ENCODE results near the gene CTDSPL2.

DNA sequence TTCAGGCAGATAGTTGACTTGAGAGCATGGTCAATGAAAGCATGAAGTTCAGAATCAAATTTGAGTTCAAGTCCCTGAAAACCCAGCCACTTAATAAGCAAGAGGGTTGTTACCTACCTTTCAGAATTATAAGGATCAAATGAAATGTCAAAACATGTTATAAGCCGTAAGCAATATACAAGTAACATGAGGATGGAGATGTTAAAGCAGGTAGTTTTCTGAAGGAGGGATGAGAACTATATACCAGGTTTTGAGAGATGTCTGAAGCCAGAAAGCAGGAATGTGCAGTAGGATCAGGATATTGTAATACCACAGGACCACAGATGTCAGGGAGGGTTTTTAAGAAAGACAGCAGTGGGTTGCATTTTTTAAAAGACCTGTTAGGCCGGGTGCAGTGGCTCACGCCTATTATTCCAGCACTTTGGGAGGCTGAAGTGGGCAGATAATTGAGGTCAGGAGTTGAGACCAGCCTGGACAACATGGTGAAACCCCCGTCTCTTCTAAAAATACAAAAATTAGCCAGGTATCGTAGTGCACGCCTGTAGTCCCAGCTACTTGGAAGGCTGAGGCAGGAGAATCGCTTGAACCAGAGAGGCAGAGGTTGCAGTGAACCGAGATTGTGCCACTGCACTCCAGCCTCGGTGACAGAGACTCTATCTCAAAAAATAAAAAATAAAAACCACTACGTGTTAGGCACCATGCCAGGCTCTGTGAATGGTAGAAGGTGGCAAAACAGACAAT, 102.6 kb downstream of the CTDSPL2 start:
- TF ChIP-seq, protein P1, sequence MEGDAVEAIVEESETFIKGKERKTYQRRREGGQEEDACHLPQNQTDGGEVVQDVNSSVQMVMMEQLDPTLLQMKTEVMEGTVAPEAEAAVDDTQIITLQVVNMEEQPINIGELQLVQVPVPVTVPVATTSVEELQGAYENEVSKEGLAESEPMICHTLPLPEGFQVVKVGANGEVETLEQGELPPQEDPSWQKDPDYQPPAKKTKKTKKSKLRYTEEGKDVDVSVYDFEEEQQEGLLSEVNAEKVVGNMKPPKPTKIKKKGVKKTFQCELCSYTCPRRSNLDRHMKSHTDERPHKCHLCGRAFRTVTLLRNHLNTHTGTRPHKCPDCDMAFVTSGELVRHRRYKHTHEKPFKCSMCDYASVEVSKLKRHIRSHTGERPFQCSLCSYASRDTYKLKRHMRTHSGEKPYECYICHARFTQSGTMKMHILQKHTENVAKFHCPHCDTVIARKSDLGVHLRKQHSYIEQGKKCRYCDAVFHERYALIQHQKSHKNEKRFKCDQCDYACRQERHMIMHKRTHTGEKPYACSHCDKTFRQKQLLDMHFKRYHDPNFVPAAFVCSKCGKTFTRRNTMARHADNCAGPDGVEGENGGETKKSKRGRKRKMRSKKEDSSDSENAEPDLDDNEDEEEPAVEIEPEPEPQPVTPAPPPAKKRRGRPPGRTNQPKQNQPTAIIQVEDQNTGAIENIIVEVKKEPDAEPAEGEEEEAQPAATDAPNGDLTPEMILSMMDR (conservative IDR thresholded peaks at IDR 0.05; ENCODE audit: low read depth, low read length), result no peak
- TF ChIP-seq EZH2 (IDR thresholded peaks at IDR 0.05; ENCODE audit: borderline replicate concordance, low read depth, low read length, poor library complexity, severe bottlenecking), result no peak

Data from A673 (cell line).